Spinal cord (tissue), 10 donors: Measurements from ENCODE around the gene NPR2. TPM values are rescaled to one million over a fixed set of nuclear protein-coding genes. Genes with fewer than 3 reads are reported as not detected.

Experiments
- DNase-seq, 6 donors: peaks; one replicate each; pipeline versions ENCODE4 v3.0.0 to v3.0.0-alpha.2; 2013 to 2015; ENCODE audit warnings: low spot score in 6 of 6, low read depth in 4 of 6
- H3K27ac ChIP-seq: one replicate; pipeline ENCODE4 v1.5.1; 2013; ENCODE audit warnings: low read depth, low read length, control low read depth
- H3K27me3 ChIP-seq: one replicate; pipeline ENCODE4 v1.6.1; 2013; ENCODE audit warnings: low read length; ENCODE audit not compliant: control insufficient read depth, insufficient read depth
- H3K36me3 ChIP-seq: one replicate; pipeline ENCODE4 v1.6.1; 2013; ENCODE audit warnings: low read length; ENCODE audit not compliant: control insufficient read depth, insufficient read depth
- H3K4me1 ChIP-seq: one replicate; pipeline ENCODE4 v1.6.1; 2013; ENCODE audit warnings: low read length; ENCODE audit not compliant: control insufficient read depth, insufficient read depth
- H3K4me3 ChIP-seq: one replicate; pipeline ENCODE4 v1.5.1; 2013; ENCODE audit warnings: low read depth, low read length, control low read depth
- H3K9me3 ChIP-seq: one replicate; pipeline ENCODE4 v1.6.1; 2013; ENCODE audit warnings: low read length; ENCODE audit not compliant: control insufficient read depth, insufficient read depth
- WGBS: methylation state at CpG from one replicate; pipeline ENCODE4 v1.1.5; 2013; ENCODE audit warnings: missing lambda C conversion rate; ENCODE audit not compliant: insufficient coverage; 5-methylcytosine and 5-hydroxymethylcytosine counted together
- polyA plus RNA-seq, 2 donors: library from polyadenylated mRNA; unstranded; fragments of 120-200 nt; gene quantifications; one replicate each; pipeline ENCODE4 v1.2.1, GENCODE V29; 2013; ENCODE audit not compliant: insufficient read length in 2 of 2
- total RNA-seq, 2 donors: library from RNA; depleted of rRNA in 1 of 2; stranded (reverse); fragments of 120-200 nt in 1 of 2; fragments of >200 nt in 1 of 2; gene quantifications; one replicate each; pipeline versions ENCODE4 v1.2.3 to v1.2.4, GENCODE V29; 2013 to 2014
- donor health status: healthy.

Gene NPR2
- total and polyA plus RNA-seq, 4 donors, result 15.0 to 39.5 (median 30.9) TPM

GRCh38 chr9:35749515-35750255, 41.7 kb upstream of the NPR2 start:
- H3K27me3 ChIP-seq, result no peaks in the 10 kb centered on the region
- H3K9me3 ChIP-seq, result no peaks in the 10 kb centered on the region
- DNase-seq, result peak in 2 of 6 donors; percentile 35 to 55
- H3K36me3 ChIP-seq, result peaks cover 51% of the 10 kb centered on the region
- WGBS, result 0% methylated on average over 11 of the region's 19 CpGs
- H3K27ac ChIP-seq, result peak overlapping the region; percentile 60
- peak overlapping the region; percentile 83 for H3K4me3 ChIP-seq
- H3K4me1 ChIP-seq, result peaks cover 31% of the 10 kb centered on the region

GRCh38 chr9:35750256-35750531, 41.2 kb upstream of the NPR2 start:
- WGBS, result 54% methylated on average over 3 of the region's 4 CpGs
- no peak for DNase-seq
- H3K4me3 ChIP-seq, result peak overlapping the region; percentile 83

GRCh38 chr9:35753466-35753865, 37.9 kb upstream of the NPR2 start:
- Histone ChIP-seq H3K4me1 (peaks cover 26% of the 10 kb centered on the region), H3K27ac (no peak overlapping the region), H3K27me3 (no peaks in the 10 kb centered on the region), H3K9me3 (no peaks in the 10 kb centered on the region), H3K4me3 (no peak overlapping the region), H3K36me3 (peaks cover 47% of the 10 kb centered on the region)
- 87% methylated on average over 2 of the region's 5 CpGs for WGBS
- no peak for DNase-seq

More at GRCh38 chr9:35750256-35750531, 41.2 kb upstream of the NPR2 start:
- H3K4me1 ChIP-seq, result peaks cover 27% of the 10 kb centered on the region
- H3K27me3 ChIP-seq, result no peaks in the 10 kb centered on the region
- peak overlapping the region; percentile 60 for H3K27ac ChIP-seq
- H3K36me3 ChIP-seq, result peaks cover 46% of the 10 kb centered on the region
- no peaks in the 10 kb centered on the region for H3K9me3 ChIP-seq

- Histone ChIP-seq H3K27me3 (no peaks in the 10 kb centered on the region), H3K9me3 (no peaks in the 10 kb centered on the region), H3K4me1 (peaks cover 25% of the 10 kb centered on the region), H3K4me3 (no peak within 1 kb of the TSS), H3K27ac (no peak within 1 kb of the TSS), H3K36me3 (peaks cover 47% of the 10 kb centered on the region)
- 20% methylated on average over 1 of the region's 3 CpGs for WGBS
- no peak for DNase-seq
Measured at GRCh38 chr9:35754264-35754663, 37.1 kb upstream of the NPR2 start, which contains the start of gene MSMP. TSS of gene MSMP (minus strand) at chr9:35754276. CDS start at chr9:35754129, 147 bp downstream.

GRCh38 chr9:35755071-35755470, 36.3 kb upstream of the NPR2 start:
- Histone ChIP-seq H3K27ac (no peak overlapping the region), H3K27me3 (no peaks in the 10 kb centered on the region), H3K4me1 (peaks cover 17% of the 10 kb centered on the region), H3K36me3 (peaks cover 47% of the 10 kb centered on the region), H3K4me3 (no peak overlapping the region), H3K9me3 (no peaks in the 10 kb centered on the region)
- DNase-seq, result no peak
- WGBS, result 93% methylated on average over 2 of the region's 4 CpGs

- Histone ChIP-seq H3K9me3 (no peaks in the 10 kb centered on the region), H3K27ac (peak overlapping the region; percentile 92), H3K36me3 (peaks cover 37% of the 10 kb centered on the region), H3K4me1 (peaks cover 11% of the 10 kb centered on the region), H3K27me3 (no peaks in the 10 kb centered on the region), H3K4me3 (peak overlapping the region; percentile 79)
- WGBS, result 12% methylated on average over 39 of the region's 48 CpGs
- peak in 2 of 6 donors; percentile 82 to 84 for DNase-seq
Measured at GRCh38 chr9:35756275-35757225, 34.8 kb upstream of the NPR2 start.

GRCh38 chr9:35757226-35757891, 34.0 kb upstream of the NPR2 start:
- peaks cover 11% of the 10 kb centered on the region for H3K4me1 ChIP-seq
- peak in 2 of 6 donors; percentile 66 to 76 for DNase-seq
- peak overlapping the region; percentile 79 for H3K4me3 ChIP-seq
- H3K36me3 ChIP-seq, result peaks cover 28% of the 10 kb centered on the region
- H3K27ac ChIP-seq, result peak overlapping the region; percentile 92
- H3K27me3 ChIP-seq, result no peaks in the 10 kb centered on the region
- WGBS, result under 1% methylated on average over 18 of the region's 20 CpGs
- no peaks in the 10 kb centered on the region for H3K9me3 ChIP-seq

- H3K27me3 ChIP-seq, result no peaks in the 10 kb centered on the region
- peak overlapping the region; percentile 92 for H3K27ac ChIP-seq
- no peak for DNase-seq
- no peaks in the 10 kb centered on the region for H3K9me3 ChIP-seq
- H3K36me3 ChIP-seq, result peaks cover 23% of the 10 kb centered on the region
- peaks cover 11% of the 10 kb centered on the region for H3K4me1 ChIP-seq
- H3K4me3 ChIP-seq, result peak overlapping the region; percentile 79
Measured at GRCh38 chr9:35757892-35758275, 33.5 kb upstream of the NPR2 start.

- Histone ChIP-seq H3K4me3 (no peak overlapping the region), H3K27ac (peak overlapping the region; percentile 92), H3K9me3 (no peaks in the 10 kb centered on the region), H3K27me3 (no peaks in the 10 kb centered on the region), H3K36me3 (peaks cover 16% of the 10 kb centered on the region), H3K4me1 (peaks cover 11% of the 10 kb centered on the region)
- no peak for DNase-seq
- 45% methylated on average over 2 of the region's 3 CpGs for WGBS
Measured at GRCh38 chr9:35758475-35759050, 32.8 kb upstream of the NPR2 start.
